ENCODE results near the gene NR2E3.
"Not testable (repeated sequence)": the region's sequence is repeated elsewhere in the genome, so short reads cannot be mapped to it uniquely, and the experiment has no call there.

The NR2E3 gene

DNA sequence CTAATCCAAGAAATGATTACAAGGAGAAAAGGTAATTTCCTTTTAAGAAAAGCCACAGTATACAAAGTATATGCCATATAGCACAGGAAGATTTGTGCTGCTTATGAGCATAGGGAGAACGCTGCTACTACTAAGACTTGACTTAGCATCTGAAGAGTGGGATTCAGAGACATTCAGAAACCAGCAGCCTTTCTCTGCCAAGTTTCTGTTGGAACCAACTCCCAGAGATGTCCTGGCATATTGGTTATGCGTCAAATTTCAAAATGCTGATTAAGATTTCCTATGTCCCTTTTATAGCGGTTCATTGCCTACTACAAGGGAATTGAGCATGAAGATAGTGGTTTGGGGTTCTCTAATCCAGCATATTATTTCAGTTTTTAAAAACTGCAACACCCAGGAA is 4.9 kb downstream of the NR2E3 start:
- no peak for DNase-seq (ENCODE audit: low read depth)

DNA sequence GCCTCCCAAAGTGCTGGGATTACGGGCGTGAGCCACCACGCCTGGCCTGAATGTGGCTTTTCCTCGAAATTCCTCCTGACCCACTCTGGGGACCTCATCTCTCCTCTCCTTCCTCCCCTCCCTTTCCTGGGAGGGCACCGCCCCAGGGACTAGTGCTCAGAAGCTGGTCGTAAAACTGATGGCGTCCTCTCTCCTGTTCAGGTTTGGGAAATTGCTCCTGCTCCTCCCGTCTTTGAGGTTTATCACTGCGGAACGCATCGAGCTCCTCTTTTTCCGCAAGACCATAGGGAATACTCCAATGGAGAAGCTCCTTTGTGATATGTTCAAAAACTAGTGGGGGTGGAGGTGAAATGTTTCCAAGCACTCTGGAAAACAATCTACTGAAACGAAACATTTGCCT is 7.0 kb downstream of the NR2E3 start:
- no peak for DNase-seq (ENCODE audit: low read depth)

DNA sequence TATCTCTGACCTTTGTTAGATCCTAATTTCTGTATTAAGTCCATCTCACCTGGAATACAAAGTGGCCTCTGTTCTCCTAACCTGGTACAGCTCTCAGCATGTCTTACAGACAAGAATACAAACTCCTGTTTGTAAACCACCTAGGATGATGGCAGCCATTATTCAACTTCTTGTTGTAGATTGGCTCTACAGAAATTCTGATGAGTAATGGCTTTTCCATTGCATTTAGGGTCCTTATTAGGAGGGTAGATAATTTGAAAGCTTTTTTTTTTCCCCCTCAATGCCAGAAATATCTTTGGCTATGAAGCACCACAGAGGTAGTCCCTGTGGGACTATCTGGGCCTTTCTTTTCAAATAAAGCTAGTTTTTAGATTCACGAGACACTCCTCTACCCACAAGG is 9.8 kb downstream of the NR2E3 start:
- no peak for DNase-seq (ENCODE audit: low read depth)

DNA sequence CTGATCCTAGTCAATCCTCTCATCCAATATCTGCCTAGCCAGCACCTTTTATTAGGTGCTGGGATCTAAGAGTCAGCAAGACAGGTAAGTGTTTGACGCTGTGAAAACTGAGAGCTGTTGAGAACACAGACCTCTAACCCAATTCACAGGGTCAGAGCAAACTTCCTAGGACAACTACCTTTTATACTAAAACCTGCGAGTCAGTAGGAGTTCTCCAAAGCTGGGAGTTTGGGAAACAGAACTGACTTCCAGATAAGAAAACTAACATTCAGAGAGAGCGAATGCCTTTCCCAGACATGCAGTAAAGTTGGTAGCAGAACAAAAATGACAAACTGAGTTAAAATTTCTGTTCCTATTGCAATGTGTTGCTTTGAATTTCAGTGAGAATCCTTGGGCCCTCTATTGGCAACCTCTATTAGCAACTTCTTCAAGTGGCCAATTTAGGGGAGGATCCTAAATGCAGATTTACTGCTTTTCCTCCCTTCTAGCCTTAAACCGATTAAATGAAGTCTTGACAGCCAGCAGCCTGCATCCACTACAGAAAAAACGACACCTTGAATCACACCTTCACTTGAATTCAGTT is 11.3 kb downstream of the NR2E3 start:
- no peak for DNase-seq (ENCODE audit: low read depth)

DNA sequence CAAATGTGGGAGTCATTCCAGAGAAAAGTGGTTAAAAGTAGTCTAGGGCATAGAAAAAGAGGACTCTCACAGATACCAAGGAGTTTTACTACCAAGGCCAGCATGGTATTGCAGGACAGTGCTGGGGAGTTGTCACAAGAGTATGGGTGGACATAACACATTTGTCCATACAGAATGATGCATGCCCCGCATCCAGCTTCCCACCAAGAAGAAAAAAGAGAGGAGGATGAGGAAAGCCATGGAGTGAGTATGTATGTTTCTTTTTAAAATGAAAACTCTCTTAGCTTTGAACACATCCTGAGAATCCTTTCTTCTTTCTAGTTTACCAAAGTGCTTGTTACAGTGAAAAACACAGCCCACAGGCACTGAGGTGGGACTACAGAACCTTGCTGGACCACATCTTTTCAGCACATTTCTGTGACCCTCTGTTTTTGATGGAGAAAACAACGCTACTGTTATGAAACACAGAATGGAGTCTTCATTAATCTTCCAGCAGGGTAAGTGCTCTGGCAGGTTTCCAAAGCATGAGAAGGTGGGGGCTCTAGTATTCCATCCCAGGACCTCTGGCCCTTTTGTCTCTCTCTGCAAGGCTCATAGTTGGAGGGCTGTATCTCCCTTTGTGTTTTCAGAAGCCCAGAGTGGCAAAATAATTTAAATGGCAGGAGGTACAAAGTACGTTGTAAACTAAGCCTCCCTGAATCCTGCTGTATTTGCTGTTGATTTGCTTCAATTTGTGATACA is 12.7 kb downstream of the NR2E3 start:
- DNase-seq (ENCODE audit: low read depth), result no peak

DNA sequence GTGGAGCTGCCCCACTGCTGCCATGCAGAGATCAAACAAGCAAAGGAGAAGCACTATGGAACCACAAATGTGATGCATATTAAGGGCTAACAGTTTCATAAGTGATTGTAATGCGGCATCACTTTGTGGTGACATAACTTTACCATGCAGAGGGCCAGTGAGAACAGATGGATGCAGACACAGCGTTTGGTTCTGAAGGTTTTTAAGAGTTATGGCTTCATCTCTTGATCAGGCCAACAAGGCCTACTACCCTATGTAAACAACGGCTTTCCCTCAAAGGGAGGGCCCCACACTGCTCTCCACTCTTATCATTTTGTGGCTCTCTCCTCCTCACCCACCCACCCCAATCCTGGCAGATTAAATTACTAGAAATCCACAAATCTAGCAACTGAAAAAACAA is 13.4 kb downstream of the NR2E3 start:
- no peak for DNase-seq (ENCODE audit: low read depth)

DNA sequence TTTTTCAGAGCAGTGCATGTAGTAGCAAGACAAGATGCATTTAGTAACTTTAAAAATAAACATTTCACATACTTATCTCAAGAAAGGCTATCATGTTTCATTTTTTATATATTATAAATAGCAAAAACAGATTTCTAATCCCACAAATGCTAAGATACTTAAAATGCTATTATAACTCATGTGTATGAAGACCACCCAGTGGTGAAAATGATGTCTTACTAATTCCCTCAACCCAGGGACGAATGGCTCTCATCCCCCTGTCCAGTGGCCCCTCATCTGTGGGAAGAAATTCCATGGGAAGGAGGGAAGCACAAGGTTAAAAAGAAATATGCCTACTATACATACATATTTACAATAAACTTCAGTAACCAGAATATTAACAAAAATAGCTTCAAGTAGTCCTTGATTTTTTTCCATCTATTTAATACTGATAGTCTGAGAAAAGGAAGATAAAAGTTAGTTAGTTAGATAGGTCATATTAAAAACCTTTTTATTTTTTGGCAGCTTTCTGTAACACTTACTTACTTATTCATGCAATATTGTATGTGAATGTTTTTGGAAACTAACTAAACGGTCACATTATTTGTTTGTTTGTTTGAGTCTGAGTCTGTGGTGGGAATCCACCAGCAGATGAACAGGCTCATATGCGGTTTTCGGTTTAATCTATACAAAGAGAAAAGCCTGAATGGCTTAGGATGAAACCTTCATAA is 14.8 kb downstream of the NR2E3 start:
- DNase-seq (ENCODE audit: low read depth), result no peak

DNA sequence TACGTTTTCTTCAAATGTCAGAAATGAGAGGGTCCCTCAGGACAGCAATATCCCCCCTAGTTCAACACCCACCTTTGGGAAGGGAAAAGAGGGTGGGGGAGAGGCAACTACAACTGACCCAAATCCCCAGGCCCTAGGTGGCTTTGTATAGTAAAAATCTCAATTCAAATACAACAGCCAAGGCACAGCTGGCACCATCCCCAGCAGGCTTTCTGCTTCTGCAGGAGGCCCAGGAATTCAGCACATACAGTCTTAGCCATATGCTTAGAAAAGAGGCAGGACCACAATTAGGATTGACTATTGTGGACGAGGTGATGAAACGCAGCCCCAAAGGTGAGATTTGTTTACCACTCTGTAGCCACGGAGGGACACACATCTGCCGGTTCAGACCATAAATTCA is 15.8 kb downstream of the NR2E3 start:
- DNase-seq (ENCODE audit: low read depth), result no peak

DNA sequence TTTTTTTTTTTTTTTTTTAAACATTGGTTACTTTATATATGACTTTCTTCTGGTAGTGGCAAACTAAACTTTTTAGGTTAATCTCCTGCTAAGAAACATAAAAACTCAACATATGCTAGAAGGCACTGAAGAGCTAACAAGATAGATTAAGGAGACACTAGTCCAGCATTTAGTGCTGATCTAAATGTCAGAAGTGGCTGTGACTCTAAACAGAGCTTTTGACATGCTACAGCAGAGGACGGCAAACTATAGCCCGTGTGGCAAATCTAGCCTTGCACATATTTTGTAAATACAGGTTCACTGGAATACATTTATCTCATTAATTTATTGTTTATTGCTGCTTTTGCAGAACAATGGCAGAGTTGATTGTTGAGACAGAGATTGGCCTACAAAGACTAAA is 20.6 kb downstream of the NR2E3 start:
- DNase-seq (ENCODE audit: low read depth), result no peak

DNA sequence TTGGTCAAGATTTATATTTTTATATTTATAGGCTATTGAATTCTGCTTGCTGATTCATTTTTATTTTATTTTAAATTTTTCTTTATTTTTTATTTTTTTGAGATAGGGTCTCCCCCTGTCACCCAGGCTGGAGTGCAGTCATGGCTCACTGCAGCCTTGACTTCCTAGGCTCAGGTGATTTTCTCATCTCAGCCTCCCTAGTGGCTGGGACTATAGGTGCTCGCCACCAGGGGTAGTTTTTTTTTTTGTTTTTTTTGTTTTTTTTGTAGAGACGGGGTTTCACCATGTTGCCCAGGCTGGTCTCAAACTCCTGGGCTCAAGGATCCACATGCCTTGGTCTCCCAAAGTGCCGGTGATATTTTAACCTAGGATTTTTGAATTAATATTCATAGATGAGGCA is 31.2 kb downstream of the NR2E3 start:
- no peak for DNase-seq (ENCODE audit: low read depth)

DNA sequence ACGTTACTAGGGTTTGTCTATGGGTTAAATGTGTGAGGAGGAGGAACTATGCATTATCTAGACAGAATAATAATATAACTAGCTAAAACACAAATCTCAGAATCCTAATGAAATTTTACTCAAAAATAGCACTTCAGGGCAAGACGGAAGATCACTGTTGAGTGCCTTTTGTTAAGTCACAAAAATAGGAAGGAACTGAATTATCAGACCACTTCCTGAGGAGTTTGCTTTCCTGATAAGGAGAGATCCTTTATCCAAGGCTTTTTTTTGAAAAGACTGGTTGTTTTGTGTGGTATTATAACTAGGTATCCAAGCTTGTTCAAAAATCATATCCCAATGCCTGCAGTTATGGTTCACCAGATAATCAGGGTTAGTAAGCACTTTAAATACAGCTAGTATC is 34.6 kb downstream of the NR2E3 start:
- DNase-seq (ENCODE audit: low read depth), result no peak

DNA sequence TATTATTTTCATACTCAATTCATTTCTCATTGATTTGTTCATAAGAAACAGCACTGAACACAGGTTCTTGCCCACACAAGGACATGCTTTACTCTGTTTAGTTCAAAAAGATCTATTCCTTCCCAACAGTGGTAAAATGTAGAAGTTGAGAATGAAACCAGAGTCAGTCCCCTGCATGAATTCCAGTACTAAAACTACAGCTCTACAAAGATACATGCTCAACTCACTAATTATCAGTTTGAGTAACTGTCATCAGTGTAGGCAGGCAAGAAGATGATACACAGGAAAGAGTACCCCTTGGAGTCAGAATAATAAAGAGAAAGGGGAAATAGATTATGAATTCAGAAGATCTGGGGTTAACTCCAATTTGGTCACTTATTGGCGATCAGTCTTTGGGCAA is 43.2 kb downstream of the NR2E3 start:
- no peak for DNase-seq (ENCODE audit: low read depth)

DNA sequence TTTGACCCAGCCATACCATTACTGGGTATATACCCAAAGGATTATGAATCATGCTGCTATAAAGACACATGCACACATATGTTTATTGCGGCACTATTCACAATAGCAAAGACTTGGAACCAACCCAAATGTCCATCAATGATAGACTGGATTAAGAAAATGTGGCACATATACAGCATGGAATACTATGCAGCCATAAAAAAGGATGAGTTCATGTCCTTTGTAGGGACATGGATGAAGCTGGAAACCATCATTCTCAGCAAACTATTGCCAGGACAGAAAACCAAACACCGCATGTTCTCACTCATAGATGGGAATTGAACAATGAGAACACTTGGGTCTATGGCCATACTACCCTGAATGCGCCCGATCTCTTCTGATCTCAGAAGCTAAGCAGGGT is 47.9 kb downstream of the NR2E3 start:
- DNase-seq (ENCODE audit: low read depth), result not testable (repeated sequence)

Measured in stimulated activated CD8-positive, alpha-beta memory T cell treated with anti-CD3 and anti-CD28 coated beads, Interleukin-7, amount 100 ng/mL, for 24 hours (primary cell).